Measurements from ENCODE around the gene MPHOSPH9.

The MPHOSPH9 gene

GRCh38 chr12:123200414-123200813, 32.5 kb downstream of the MPHOSPH9 start:
- TF ChIP-seq CTCF (IDR thresholded peaks at IDR 0.05) (no peak), ZFX (IDR thresholded peaks at IDR 0.05; ENCODE audit: borderline replicate concordance) (no peak)
- H3K27ac ChIP-seq, result no peak overlapping the region

- H3K27ac ChIP-seq, result no peak overlapping the region
- TF ChIP-seq ZFX (IDR thresholded peaks at IDR 0.05; ENCODE audit: borderline replicate concordance), result no peak
- TF ChIP-seq CTCF (IDR thresholded peaks at IDR 0.05), result no peak
Measured at GRCh38 chr12:123199936-123200335, 33.0 kb downstream of the MPHOSPH9 start.

- no peak for TF ChIP-seq ZFX (IDR thresholded peaks at IDR 0.05; ENCODE audit: borderline replicate concordance)
- no peak for TF ChIP-seq CTCF (IDR thresholded peaks at IDR 0.05)
- H3K27ac ChIP-seq, result no peak overlapping the region
Measured at GRCh38 chr12:123187637-123188036, 45.3 kb downstream of the MPHOSPH9 start.

GRCh38 chr12:123180171-123180570, 52.8 kb downstream of the MPHOSPH9 start:
- no peak for TF ChIP-seq CTCF (IDR thresholded peaks at IDR 0.05)
- no peak for TF ChIP-seq ZFX (IDR thresholded peaks at IDR 0.05; ENCODE audit: borderline replicate concordance)
- no peak overlapping the region for H3K27ac ChIP-seq

GRCh38 chr12:123171967-123172366, 61.0 kb downstream of the MPHOSPH9 start:
- no peak overlapping the region for H3K27ac ChIP-seq
- no peak for TF ChIP-seq ZFX (IDR thresholded peaks at IDR 0.05; ENCODE audit: borderline replicate concordance)
- no peak for TF ChIP-seq CTCF (IDR thresholded peaks at IDR 0.05)

- no peak for TF ChIP-seq ZFX (IDR thresholded peaks at IDR 0.05; ENCODE audit: borderline replicate concordance)
- H3K27ac ChIP-seq, result no peak overlapping the region
Measured at GRCh38 chr12:123167329-123167728, 65.6 kb downstream of the MPHOSPH9 start.

- TF ChIP-seq CTCF (IDR thresholded peaks at IDR 0.05), result no peak
- TF ChIP-seq ZFX (IDR thresholded peaks at IDR 0.05; ENCODE audit: borderline replicate concordance), result no peak
- H3K27ac ChIP-seq, result no peak overlapping the region
Measured at GRCh38 chr12:123165537-123165936, 67.4 kb downstream of the MPHOSPH9 start.

- H3K27ac ChIP-seq, result no peak overlapping the region
- no peak for TF ChIP-seq CTCF (IDR thresholded peaks at IDR 0.05)
- no peak for TF ChIP-seq ZFX (IDR thresholded peaks at IDR 0.05; ENCODE audit: borderline replicate concordance)
Measured at GRCh38 chr12:123164710-123165261, 68.2 kb downstream of the MPHOSPH9 start.

Measured in 22Rv1 (cell line).